Prostate gland (tissue), 2 donors: ENCODE results near the gene TRIM32. TPM values are rescaled to one million over a fixed set of nuclear protein-coding genes. Genes with fewer than 3 reads are reported as not detected.

Experiments used
- DNase-seq: peaks from one replicate; pipeline ENCODE4 v3.0.0-alpha.2; 2019; ENCODE audit warnings: low spot score
- H3K27ac ChIP-seq, 2 donors: fragments of 200-600 bp; sonication (generic); 2 replicates each; pipeline ENCODE4 v1.5.1; 2017 to 2019
- H3K27me3 ChIP-seq: fragments of 200-600 bp; sonication (generic); replicated peaks from 2 replicates; pipeline ENCODE4 v1.5.1; 2019; ENCODE audit not compliant: insufficient read depth
- H3K36me3 ChIP-seq, 2 donors: fragments of 200-600 bp; sonication (generic); 1 replicate in 1 of 2; 2 replicates in 1 of 2; pipeline versions ENCODE4 v1.5.1 to v1.8.1; 2017 to 2019
- H3K4me1 ChIP-seq: fragments of 200-600 bp; sonication (generic); replicated peaks from 2 replicates; pipeline ENCODE4 v1.5.1; 2019
- H3K4me3 ChIP-seq, 2 donors: fragments of 200-600 bp; sonication (generic); 2 replicates each; pipeline ENCODE4 v1.5.1; 2017 to 2019
- H3K9me3 ChIP-seq: fragments of 200-600 bp; sonication (generic); 2 replicates; pipeline ENCODE4 v1.5.1; 2017
- POLR2A ChIP-seq: fragments of 450-650 bp; IDR thresholded peaks from one replicate; pipeline ENCODE4 v1.6.1; 2016; ENCODE audit warnings: antibody characterized with exemption, mild to moderate bottlenecking
- POLR2AphosphoS5 ChIP-seq: sonication (generic); formaldehyde crosslinking; IDR thresholded peaks from one replicate; pipeline ENCODE4 v1.6.1; 2017; ENCODE audit warnings: antibody characterized with exemption
- WGBS: methylation state at CpG from one replicate; pipeline ENCODE4 v1.1.5; 2018; 5-methylcytosine and 5-hydroxymethylcytosine counted together
- intact Hi-C: fragments of 100-400 bp; cut with DNase I; formaldehyde crosslinking; loops from one replicate; pipeline ENCODE4 v1.14.2; 2022
- total RNA-seq, 2 donors: library from RNA; depleted of rRNA; stranded (reverse); fragments of >200 nt; gene quantifications; one replicate each; pipeline ENCODE4 v1.1.0, GENCODE V29; 2016
- TF ChIP-seq, protein P1 (sequence below), 4 experiments: fragments of 200-600 bp in 2 of 4; fragments of 450-650 bp in 2 of 4; sonication (generic) in 2 of 4; IDR thresholded peaks; 1 replicate in 3 of 4; 2 replicates in 1 of 4; pipeline ENCODE4 v1.5.1; 2016 to 2019; ENCODE audit warnings: antibody characterized with exemption in 4 of 4, mild to moderate bottlenecking in 2 of 4, moderate library complexity in 2 of 4

TRIM32 gene
- total RNA-seq, 2 donors from 2014 or later, result 12.3 to 12.4 TPM

- no peaks in the 10 kb centered on the region for H3K9me3 ChIP-seq
- H3K4me3 ChIP-seq, result no peak overlapping the region
- WGBS, result 98% methylated on average over 15 of the region's 16 CpGs
- H3K27me3 ChIP-seq, result no peaks in the 10 kb centered on the region
- H3K4me1 ChIP-seq, result no peaks in the 10 kb centered on the region
- DNase-seq, result no peak
- H3K27ac ChIP-seq, result no peak overlapping the region
- intact Hi-C loops, result no loop called here
- peaks cover 7 to 12% of the 10 kb centered on the region in 2 donors for H3K36me3 ChIP-seq
- TF ChIP-seq POLR2AphosphoS5 (no peak), POLR2A (no peak)
- TF ChIP-seq, protein P1, sequence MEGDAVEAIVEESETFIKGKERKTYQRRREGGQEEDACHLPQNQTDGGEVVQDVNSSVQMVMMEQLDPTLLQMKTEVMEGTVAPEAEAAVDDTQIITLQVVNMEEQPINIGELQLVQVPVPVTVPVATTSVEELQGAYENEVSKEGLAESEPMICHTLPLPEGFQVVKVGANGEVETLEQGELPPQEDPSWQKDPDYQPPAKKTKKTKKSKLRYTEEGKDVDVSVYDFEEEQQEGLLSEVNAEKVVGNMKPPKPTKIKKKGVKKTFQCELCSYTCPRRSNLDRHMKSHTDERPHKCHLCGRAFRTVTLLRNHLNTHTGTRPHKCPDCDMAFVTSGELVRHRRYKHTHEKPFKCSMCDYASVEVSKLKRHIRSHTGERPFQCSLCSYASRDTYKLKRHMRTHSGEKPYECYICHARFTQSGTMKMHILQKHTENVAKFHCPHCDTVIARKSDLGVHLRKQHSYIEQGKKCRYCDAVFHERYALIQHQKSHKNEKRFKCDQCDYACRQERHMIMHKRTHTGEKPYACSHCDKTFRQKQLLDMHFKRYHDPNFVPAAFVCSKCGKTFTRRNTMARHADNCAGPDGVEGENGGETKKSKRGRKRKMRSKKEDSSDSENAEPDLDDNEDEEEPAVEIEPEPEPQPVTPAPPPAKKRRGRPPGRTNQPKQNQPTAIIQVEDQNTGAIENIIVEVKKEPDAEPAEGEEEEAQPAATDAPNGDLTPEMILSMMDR (IDR thresholded peaks at IDR 0.05), result no peak
Measured at GRCh38 chr9:116697887-116698286, 10.8 kb downstream of the TRIM32 start.

GRCh38 chr9:116700279-116700678 lies 13.2 kb downstream of the TRIM32 start:
- Histone ChIP-seq H3K9me3 (no peaks in the 10 kb centered on the region), H3K27me3 (no peaks in the 10 kb centered on the region), H3K27ac (no peak overlapping the region), H3K36me3 (peaks cover 7 to 12% of the 10 kb centered on the region in 2 donors), H3K4me3 (no peak overlapping the region), H3K4me1 (no peaks in the 10 kb centered on the region)
- no peak for DNase-seq
- 90% methylated on average over 1 of the region's 1 CpG for WGBS
- intact Hi-C loops, result no loop called here
- no peak for TF ChIP-seq POLR2AphosphoS5
- no peak for TF ChIP-seq POLR2A
- TF ChIP-seq, protein P1 (IDR thresholded peaks at IDR 0.05), result no peak

DNA sequence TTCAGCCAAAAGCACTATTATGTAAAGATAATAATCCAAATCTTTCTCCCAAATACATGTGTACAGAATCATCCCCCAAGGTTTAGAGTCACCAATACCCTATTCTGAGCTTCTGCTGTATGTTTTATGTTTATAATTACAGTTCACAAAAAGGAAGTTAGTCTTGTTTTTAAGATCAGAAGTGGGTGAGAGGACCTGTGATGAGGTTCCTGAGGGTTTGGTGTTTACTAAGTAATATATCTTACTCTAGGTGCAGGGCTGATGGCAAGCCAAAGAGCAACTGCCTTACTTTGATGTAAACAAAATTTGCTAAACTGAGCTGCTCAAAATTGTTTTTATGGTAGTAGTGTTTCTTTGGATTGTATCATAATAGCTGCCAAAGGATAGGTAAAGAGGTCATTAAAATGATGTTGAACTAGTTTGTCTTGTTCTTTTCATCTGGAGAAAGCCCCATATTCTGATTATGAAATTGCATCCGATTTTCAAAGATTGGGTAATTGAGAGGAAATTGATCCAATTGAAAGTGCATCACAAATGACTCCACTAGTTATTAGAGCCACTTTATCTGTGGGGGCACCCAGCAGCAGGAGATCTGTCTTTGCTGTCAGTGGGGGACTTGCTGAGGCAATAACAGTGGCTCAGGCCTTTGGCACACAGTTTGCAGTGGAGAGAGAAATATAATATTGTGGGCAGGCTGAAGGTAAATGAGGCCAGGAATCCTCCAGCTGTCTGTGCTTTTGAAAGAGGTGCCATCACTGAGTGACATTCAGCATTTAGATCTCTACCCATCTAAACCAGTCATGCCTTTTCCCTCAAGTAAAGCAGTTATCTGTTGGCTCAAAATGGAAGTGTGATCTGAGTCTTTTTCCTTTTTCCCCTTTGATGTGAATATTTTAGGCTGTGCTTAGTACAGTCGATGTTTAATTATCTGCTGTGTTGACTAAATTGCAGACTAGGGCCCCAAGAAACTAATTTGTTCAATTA lies 14.1 kb downstream of the TRIM32 start:
- intact Hi-C loops, result no loop called here
- H3K27me3 ChIP-seq, result no peaks in the 10 kb centered on the region
- TF ChIP-seq, protein P1 (IDR thresholded peaks at IDR 0.05), result no peak
- no peak for TF ChIP-seq POLR2AphosphoS5
- no peak for TF ChIP-seq POLR2A
- no peaks in the 10 kb centered on the region for H3K4me1 ChIP-seq
- no peak overlapping the region for H3K4me3 ChIP-seq
- WGBS, result 33% methylated on average over 2 of the region's 2 CpGs
- DNase-seq, result no peak
- H3K36me3 ChIP-seq, result peaks cover 7 to 12% of the 10 kb centered on the region in 2 donors
- no peak overlapping the region for H3K27ac ChIP-seq
- no peaks in the 10 kb centered on the region for H3K9me3 ChIP-seq

GRCh38 chr9:116701940-116702642 lies 15.0 kb downstream of the TRIM32 start:
- H3K27ac ChIP-seq, result no peak overlapping the region
- intact Hi-C loops, result no loop called here
- no peaks in the 10 kb centered on the region for H3K9me3 ChIP-seq

More at GRCh38 chr9:116701940-116702642, 15.0 kb downstream of the TRIM32 start:
- H3K27me3 ChIP-seq, result no peaks in the 10 kb centered on the region
- no peak for DNase-seq
- no peaks in the 10 kb centered on the region for H3K4me1 ChIP-seq
- WGBS, result 25% methylated on average over 2 of the region's 2 CpGs
- no peak overlapping the region for H3K4me3 ChIP-seq
- H3K36me3 ChIP-seq, result peaks cover 7 to 12% of the 10 kb centered on the region in 2 donors
- no peak for TF ChIP-seq POLR2AphosphoS5
- no peak for TF ChIP-seq POLR2A
- TF ChIP-seq, protein P1 (IDR thresholded peaks at IDR 0.05), result no peak
